Prostate gland (tissue), 2 donors: ENCODE results near the gene DNAJB13. TPM values are rescaled to one million over a fixed set of nuclear protein-coding genes. Genes with fewer than 3 reads are reported as not detected.
A peak's percentile ranks its signal among the peaks of the same experiment; 100 is the strongest.

Experiments
- DNase-seq: peaks from one replicate; pipeline ENCODE4 v3.0.0-alpha.2; 2019; ENCODE audit warnings: low spot score
- H3K27ac ChIP-seq, 2 donors: fragments of 200-600 bp; sonication (generic); 2 replicates each; pipeline ENCODE4 v1.5.1; 2017 to 2019
- H3K27me3 ChIP-seq: fragments of 200-600 bp; sonication (generic); replicated peaks from 2 replicates; pipeline ENCODE4 v1.5.1; 2019; ENCODE audit not compliant: insufficient read depth
- H3K36me3 ChIP-seq, 2 donors: fragments of 200-600 bp; sonication (generic); 1 replicate in 1 of 2; 2 replicates in 1 of 2; pipeline versions ENCODE4 v1.5.1 to v1.8.1; 2017 to 2019
- H3K4me1 ChIP-seq: fragments of 200-600 bp; sonication (generic); replicated peaks from 2 replicates; pipeline ENCODE4 v1.5.1; 2019
- H3K4me3 ChIP-seq, 2 donors: fragments of 200-600 bp; sonication (generic); 2 replicates each; pipeline ENCODE4 v1.5.1; 2017 to 2019
- H3K9me3 ChIP-seq: fragments of 200-600 bp; sonication (generic); 2 replicates; pipeline ENCODE4 v1.5.1; 2017
- POLR2A ChIP-seq: fragments of 450-650 bp; IDR thresholded peaks from one replicate; pipeline ENCODE4 v1.6.1; 2016; ENCODE audit warnings: antibody characterized with exemption, mild to moderate bottlenecking
- POLR2AphosphoS5 ChIP-seq: sonication (generic); formaldehyde crosslinking; IDR thresholded peaks from one replicate; pipeline ENCODE4 v1.6.1; 2017; ENCODE audit warnings: antibody characterized with exemption
- WGBS: methylation state at CpG from one replicate; pipeline ENCODE4 v1.1.5; 2018; 5-methylcytosine and 5-hydroxymethylcytosine counted together
- intact Hi-C: fragments of 100-400 bp; cut with DNase I; formaldehyde crosslinking; loops from one replicate; pipeline ENCODE4 v1.14.2; 2022
- total RNA-seq, 2 donors: library from RNA; depleted of rRNA; stranded (reverse); fragments of >200 nt; gene quantifications; one replicate each; pipeline ENCODE4 v1.1.0, GENCODE V29; 2016
- TF ChIP-seq, protein P1 (sequence below), 4 experiments: fragments of 200-600 bp in 2 of 4; fragments of 450-650 bp in 2 of 4; sonication (generic) in 2 of 4; IDR thresholded peaks; 1 replicate in 3 of 4; 2 replicates in 1 of 4; pipeline ENCODE4 v1.5.1; 2016 to 2019; ENCODE audit warnings: antibody characterized with exemption in 4 of 4, mild to moderate bottlenecking in 2 of 4, moderate library complexity in 2 of 4

Gene DNAJB13
- total RNA-seq, 2 donors from 2014 or later, result 0.59 to 1.9 TPM

DNA sequence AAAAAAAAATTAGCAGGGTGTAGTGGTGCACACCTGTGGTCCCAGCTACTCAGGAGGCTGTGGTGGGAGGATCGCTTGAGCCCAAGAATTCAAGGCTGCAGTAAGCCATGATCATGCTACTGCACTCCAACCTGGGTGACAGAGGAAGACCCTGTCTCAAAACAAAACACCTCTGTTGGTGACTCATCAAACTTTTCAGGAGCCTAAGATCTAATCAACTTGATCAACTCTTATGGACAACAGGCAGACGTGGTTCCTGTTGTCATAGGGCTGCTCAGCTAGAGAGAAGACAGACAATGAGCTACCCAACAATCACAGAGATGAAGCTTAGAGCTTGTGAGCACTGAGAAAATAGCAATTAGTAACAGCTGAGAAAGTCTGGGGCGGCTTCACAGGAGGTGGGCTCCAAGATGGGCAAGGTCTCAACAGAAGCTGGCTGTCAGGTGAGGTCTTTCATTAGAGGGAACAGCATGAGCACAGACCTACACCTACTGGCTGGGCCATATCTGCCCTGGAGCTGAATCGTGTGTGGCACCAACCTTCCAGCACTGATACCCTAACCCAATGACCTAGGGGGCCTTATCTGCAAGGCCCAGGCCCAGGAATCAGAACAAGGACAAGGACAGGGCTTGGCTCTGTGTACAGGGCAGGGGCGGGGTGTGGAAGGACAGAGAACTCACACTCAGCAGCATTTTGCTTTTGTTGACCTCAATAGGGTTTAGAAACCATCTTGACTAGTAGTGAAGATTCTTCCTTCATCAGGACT lies 65.3 kb downstream of the DNAJB13 start:
- Histone ChIP-seq H3K9me3 (no peaks in the 10 kb centered on the region), H3K4me1 (no peaks in the 10 kb centered on the region), H3K27ac (no peak overlapping the region), H3K4me3 (no peak overlapping the region), H3K36me3 (no peaks in the 10 kb centered on the region), H3K27me3 (no peaks in the 10 kb centered on the region)
- 97% methylated on average over 5 of the region's 5 CpGs for WGBS
- intact Hi-C loops, result no loop called here
- TF ChIP-seq POLR2AphosphoS5 (no peak), POLR2A (no peak)
- TF ChIP-seq, protein P1, sequence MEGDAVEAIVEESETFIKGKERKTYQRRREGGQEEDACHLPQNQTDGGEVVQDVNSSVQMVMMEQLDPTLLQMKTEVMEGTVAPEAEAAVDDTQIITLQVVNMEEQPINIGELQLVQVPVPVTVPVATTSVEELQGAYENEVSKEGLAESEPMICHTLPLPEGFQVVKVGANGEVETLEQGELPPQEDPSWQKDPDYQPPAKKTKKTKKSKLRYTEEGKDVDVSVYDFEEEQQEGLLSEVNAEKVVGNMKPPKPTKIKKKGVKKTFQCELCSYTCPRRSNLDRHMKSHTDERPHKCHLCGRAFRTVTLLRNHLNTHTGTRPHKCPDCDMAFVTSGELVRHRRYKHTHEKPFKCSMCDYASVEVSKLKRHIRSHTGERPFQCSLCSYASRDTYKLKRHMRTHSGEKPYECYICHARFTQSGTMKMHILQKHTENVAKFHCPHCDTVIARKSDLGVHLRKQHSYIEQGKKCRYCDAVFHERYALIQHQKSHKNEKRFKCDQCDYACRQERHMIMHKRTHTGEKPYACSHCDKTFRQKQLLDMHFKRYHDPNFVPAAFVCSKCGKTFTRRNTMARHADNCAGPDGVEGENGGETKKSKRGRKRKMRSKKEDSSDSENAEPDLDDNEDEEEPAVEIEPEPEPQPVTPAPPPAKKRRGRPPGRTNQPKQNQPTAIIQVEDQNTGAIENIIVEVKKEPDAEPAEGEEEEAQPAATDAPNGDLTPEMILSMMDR (IDR thresholded peaks at IDR 0.05), result no peak
- no peak for DNase-seq

DNA sequence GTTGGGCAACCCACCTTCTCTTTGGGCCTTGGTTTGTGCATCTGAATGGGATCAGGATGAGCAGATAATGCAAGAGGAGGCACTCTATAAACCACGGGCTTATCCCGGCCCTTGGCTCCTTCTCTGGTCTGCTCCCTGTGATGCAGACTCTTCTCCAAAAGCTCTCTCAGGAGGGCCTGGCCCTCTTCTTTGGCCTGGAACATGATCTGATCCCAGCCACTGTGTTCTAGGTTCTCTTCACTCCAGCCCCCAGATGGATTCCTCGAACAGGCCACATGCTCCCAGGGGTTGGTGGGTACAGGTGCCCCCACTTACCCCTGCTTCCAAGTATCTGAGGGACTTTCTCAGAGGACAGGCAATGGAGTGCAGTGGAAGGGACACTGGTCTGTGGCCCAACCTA lies 66.8 kb downstream of the DNAJB13 start:
- no peak for DNase-seq
- no peak for TF ChIP-seq POLR2AphosphoS5
- no peak for TF ChIP-seq POLR2A
- TF ChIP-seq, protein P1 (IDR thresholded peaks at IDR 0.05), result no peak
- no peak overlapping the region for H3K27ac ChIP-seq
- whole genome bisulfite sequencing, result 97% methylated on average over 3 of the region's 3 CpGs
- no peaks in the 10 kb centered on the region for H3K4me1 ChIP-seq
- no peak overlapping the region for H3K4me3 ChIP-seq
- intact Hi-C loops, result no loop called here
- H3K27me3 ChIP-seq, result no peaks in the 10 kb centered on the region
- no peaks in the 10 kb centered on the region for H3K36me3 ChIP-seq
- H3K9me3 ChIP-seq, result no peaks in the 10 kb centered on the region

DNA sequence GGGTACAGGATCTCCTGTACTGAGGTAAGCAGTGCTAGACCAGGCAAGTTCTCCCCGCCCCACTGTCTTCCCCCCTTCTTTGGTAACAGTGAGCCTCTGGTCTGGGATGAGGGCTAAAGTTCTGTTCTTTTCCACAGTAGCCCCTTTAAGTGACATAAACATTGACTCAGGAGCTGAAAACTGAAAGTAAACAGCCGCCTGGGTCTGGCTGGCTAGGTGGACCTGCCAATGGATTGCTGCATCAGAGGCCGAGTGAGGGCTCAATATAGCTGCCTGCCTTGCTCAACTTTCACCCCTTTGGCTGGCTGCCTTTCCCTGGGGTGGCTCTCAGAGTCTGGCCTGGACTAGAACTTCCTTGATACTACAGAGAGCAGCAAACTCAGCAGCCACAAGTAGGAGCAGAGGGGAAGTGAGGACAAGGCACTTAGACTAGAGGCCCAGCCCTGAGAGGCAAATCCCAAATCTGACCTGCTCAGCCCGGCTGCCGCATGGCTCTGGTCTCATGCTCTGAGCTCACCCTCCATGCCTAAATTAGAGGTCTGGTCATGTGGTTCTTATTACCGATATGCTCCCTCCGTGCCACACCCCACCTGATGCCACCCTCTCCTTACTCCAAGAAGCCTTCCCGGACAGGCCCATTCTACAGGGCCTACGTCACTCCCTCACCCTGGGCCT lies 67.6 kb downstream of the DNAJB13 start:
- intact Hi-C loops, result no loop called here
- Histone ChIP-seq H3K27me3 (no peaks in the 10 kb centered on the region), H3K27ac (no peak overlapping the region), H3K4me3 (no peak overlapping the region), H3K36me3 (no peaks in the 10 kb centered on the region), H3K9me3 (no peaks in the 10 kb centered on the region), H3K4me1 (no peaks in the 10 kb centered on the region)
- TF ChIP-seq POLR2A (no peak), POLR2AphosphoS5 (peak; percentile 7)
- peak; percentile 62 for DNase-seq
- WGBS, result 62% methylated on average over 9 of the region's 9 CpGs

DNA sequence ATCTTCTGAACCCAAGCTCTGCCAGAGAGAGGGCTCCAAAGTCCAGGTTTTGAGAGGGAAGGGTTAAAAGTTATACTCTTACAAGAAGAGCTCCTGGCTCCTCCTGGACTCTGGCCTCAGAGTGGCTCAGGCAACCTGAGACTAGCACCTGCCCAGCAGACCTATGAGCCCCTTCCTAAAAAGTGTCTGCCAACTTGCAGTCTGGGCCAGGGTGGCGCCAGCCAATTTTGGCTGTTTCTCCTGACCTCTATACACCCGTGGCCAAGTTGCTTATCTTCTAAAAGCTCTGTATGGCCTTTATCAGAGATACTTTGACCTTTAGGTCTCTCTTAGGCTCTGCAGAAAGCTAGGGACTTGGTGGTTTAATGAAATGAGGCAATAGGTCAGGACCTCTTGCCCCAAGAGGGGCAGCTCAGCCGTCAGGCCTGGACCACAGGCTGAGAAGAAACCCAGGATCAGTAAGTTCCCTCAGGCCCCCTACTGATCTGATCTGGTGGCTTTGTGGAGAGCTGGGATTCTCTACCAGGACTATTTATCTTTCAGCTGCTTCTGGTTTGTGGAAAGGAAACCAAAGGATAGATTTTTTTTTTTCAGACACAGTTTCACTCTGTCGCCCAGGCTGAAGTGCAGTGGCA lies 68.4 kb downstream of the DNAJB13 start:
- H3K27ac ChIP-seq, result no peak overlapping the region
- WGBS, result 84% methylated on average over 4 of the region's 4 CpGs
- H3K4me3 ChIP-seq, result no peak overlapping the region
- H3K9me3 ChIP-seq, result no peaks in the 10 kb centered on the region
- no peaks in the 10 kb centered on the region for H3K36me3 ChIP-seq
- DNase-seq, result no peak
- intact Hi-C loops, result no loop called here
- H3K27me3 ChIP-seq, result no peaks in the 10 kb centered on the region
- TF ChIP-seq POLR2AphosphoS5 (no peak), POLR2A (no peak)
- TF ChIP-seq, protein P1 (IDR thresholded peaks at IDR 0.05), result no peak
- no peaks in the 10 kb centered on the region for H3K4me1 ChIP-seq

DNA sequence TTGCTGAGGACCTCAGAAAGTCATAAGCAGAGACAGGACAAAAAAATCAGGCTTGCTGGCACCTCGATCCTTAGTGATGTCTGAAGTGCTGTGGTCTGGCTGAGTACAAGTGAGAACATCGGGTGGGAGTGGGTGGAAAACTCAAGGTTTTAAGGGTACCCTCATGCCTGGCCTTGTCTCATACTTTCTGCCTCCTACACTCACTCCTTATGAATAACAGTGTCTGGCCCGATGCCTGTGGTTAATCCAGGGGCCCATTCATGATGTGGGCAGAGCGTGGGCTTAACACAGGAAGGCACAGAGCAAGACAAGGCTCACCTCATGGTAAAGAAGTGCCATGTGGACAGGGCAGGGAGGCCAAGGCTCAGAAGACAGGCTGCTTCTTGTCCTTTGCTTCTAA lies 69.0 kb downstream of the DNAJB13 start:
- 62% methylated on average over 4 of the region's 4 CpGs for WGBS
- H3K4me1 ChIP-seq, result no peaks in the 10 kb centered on the region
- intact Hi-C loops, result no loop called here

More for the DNA sequence above, 69.0 kb downstream of the DNAJB13 start:
- H3K9me3 ChIP-seq, result no peaks in the 10 kb centered on the region
- no peaks in the 10 kb centered on the region for H3K27me3 ChIP-seq
- H3K4me3 ChIP-seq, result no peak overlapping the region
- no peak overlapping the region for H3K27ac ChIP-seq
- DNase-seq, result no peak
- no peaks in the 10 kb centered on the region for H3K36me3 ChIP-seq
- TF ChIP-seq, protein P1 (IDR thresholded peaks at IDR 0.05), result no peak
- TF ChIP-seq POLR2AphosphoS5 (no peak), POLR2A (no peak)
